Thyroid gland (tissue), 4 donors: Measurements from ENCODE around the gene PIAS4.

Experiments used
- POLR2A ChIP-seq, 2 donors: fragments of 450-650 bp; IDR thresholded peaks; one replicate each; pipeline ENCODE4 v1.6.1; 2017; ENCODE audit warnings: antibody characterized with exemption in 2 of 2, mild to moderate bottlenecking in 2 of 2, moderate library complexity in 1 of 2
- TF ChIP-seq, protein P1 (sequence below), 6 experiments: fragments of 200-600 bp in 3 of 6; fragments of 450-650 bp in 3 of 6; sonication (generic) in 3 of 6; IDR thresholded peaks; one replicate each; pipeline ENCODE4 v1.5.1; 2016 to 2019; ENCODE audit warnings: antibody characterized with exemption in 6 of 6, mild to moderate bottlenecking in 2 of 6, inconsistent platforms in 1 of 6, moderate library complexity in 1 of 6

DNA sequence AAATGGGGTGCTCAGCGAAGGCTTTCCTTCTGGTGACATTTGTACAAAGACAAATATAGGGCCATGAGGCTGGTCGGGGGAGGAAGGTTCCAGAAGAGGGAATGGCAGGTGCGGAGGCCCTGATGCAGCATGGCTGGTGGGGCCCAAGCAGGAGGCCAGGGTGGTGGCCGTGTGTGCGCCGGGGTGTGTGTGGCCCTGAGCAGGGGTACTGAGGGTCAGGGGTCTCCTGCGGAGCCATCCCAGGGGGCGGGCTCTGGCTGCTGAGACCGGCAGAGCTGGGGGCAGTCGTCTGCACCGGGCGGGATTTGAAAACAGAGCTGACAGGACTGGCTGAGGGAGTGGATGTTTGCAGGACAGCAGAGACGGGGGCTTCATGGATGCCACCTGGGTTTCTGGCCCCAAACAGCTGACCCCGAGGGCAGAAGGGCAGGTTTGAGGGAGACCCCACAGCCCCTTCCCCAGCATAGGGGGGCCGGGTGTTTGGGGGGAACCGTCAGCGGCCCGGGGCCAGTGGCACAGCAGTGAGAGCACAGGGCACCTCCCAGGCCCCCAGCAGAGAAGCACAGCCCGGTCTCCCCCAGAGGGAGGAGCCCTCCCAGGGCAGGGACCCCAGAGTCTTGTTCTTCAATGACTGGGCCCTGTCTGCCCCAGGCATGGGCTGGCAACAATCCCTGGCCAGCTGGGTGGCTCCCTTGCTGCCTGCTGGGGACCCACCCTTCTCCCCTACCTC is 11.4 kb downstream of the PIAS4 start:
- TF ChIP-seq, protein P1, sequence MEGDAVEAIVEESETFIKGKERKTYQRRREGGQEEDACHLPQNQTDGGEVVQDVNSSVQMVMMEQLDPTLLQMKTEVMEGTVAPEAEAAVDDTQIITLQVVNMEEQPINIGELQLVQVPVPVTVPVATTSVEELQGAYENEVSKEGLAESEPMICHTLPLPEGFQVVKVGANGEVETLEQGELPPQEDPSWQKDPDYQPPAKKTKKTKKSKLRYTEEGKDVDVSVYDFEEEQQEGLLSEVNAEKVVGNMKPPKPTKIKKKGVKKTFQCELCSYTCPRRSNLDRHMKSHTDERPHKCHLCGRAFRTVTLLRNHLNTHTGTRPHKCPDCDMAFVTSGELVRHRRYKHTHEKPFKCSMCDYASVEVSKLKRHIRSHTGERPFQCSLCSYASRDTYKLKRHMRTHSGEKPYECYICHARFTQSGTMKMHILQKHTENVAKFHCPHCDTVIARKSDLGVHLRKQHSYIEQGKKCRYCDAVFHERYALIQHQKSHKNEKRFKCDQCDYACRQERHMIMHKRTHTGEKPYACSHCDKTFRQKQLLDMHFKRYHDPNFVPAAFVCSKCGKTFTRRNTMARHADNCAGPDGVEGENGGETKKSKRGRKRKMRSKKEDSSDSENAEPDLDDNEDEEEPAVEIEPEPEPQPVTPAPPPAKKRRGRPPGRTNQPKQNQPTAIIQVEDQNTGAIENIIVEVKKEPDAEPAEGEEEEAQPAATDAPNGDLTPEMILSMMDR (IDR thresholded peaks at IDR 0.05) = no peak
- no peak for TF ChIP-seq POLR2A (IDR thresholded peaks at IDR 0.05)
